Measurements from ENCODE around the gene OR2M4.
"Not testable (repeated sequence)": the region's sequence is repeated elsewhere in the genome, so short reads cannot be mapped to it uniquely, and the experiment has no call there.

Gene OR2M4, protein sequence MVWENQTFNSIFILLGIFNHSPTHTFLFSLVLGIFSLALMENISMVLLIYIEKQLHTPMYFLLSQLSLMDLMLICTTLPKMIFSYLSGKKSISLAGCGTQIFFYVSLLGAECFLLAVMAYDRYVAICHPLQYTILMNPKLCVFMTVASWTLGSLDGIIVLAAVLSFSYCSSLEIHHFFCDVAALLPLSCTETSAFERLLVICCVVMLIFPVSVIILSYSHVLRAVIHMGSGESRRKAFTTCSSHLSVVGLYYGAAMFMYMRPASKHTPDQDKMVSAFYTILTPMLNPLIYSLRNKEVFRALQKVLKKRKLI

GRCh38 chr1:248231117-248231516 lies at the start of gene OR2M4:
Gene OR2M4, plus strand, starts transcription at chr1:248231417. Its CDS starts 7,512 bp downstream, at chr1:248238929.
- DNase-seq, result no peak

GRCh38 chr1:248183996-248184395 lies 47.2 kb upstream of the OR2M4 start:
- no peak for DNase-seq

DNA sequence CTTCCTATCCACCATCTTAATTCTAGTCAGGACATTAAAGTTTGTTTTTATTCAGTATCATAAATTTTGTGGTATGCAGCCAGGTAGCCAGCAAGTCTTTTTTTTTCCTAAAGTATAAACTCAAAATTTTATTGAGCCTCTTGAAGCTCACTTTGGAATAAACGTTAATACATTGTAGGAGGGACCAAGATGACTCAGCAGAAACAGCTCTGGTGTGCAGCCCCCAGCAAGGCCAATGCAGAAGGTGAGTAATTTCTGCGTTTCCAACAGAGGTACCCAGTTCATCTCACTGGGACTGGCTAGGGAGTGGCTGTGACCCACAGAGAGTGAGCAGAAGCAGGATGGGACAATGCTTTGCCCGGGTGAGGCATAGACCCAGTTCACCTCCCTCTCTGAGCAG lies 43.9 kb upstream of the OR2M4 start:
- no peak for DNase-seq

GRCh38 chr1:248189026-248189425 lies 42.2 kb upstream of the OR2M4 start:
- DNase-seq, result no peak

- no peak for DNase-seq
Observed at GRCh38 chr1:248194117-248194516, 37.1 kb upstream of the OR2M4 start.

DNA sequence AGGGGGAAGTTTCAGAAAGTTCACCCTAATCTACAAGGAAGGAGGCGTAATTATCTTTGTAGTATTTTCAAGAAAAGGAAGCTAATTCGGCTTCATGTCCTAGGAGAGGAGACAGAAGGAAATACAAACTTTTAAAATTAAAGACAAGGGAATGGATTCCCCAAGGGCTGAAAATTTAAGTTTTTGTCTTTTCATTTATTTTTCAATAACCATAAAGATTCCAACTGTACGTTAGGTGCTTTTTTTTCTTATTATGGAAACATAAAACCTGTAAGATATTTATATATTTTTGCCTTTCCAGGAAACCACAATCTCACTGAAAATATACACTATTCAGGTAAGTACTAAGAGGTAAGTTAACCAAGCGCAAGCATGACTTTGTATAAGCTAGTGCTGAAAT lies 34.3 kb upstream of the OR2M4 start, which contains the start of gene OR2M3:
OR2M3 (plus strand) TSS at position 301 of the 400 bp plus-strand sequence. CDS start 5,803 bp downstream, outside the sequence.
- DNase-seq, result no peak

GRCh38 chr1:248215880-248216279 lies 15.3 kb upstream of the OR2M4 start:
- DNase-seq, result no peak

DNA sequence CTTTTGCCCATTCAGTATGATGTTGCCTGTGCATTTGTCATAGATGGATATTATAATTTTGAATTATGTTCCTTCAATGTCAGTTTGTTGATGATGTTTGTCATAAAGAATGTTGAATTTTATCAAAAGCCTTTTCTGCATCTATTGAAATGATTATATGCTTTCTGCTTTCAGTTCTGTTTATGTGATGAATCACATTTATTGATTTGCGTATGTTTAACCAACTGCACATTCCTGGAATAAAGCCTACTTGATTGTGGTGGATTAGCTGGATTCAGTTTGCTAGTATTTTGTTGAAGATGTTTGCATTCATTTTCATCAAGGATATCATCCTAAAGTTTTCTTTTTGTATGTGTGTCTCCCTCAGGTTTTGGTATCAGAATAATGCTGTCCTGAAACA lies 5.7 kb upstream of the OR2M4 start:
- no peak for DNase-seq

DNA sequence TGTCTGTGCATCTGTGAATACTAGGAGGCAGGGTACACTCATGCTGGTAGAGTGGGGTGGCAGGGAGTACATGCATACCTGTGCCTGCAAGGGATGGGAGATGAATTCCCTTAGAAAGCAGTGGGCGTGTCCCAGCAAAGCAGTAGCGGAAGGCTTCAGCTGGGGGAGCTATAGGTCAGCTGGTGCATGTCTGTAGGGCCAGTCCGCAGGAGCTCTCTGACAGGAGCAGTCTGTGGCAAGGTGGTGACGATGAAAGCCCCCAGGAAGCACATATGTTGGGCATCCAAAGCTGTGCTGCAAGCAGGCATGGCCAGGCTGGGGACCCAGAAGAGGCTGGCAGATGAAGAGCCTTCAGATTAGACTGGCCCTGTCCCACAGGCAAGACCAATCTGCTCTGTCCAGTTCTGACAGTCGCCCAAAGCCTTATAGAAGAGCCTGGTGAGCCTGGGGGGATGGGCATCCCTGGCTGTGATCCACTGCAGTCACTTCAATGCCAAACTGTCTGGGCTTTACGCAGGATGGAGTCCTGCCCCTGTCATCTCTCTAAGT lies 1.8 kb upstream of the OR2M4 start:
- no peak for DNase-seq

- no peak for DNase-seq
Observed at GRCh38 chr1:248239478-248239877, 8.3 kb downstream of the OR2M4 start.

DNA sequence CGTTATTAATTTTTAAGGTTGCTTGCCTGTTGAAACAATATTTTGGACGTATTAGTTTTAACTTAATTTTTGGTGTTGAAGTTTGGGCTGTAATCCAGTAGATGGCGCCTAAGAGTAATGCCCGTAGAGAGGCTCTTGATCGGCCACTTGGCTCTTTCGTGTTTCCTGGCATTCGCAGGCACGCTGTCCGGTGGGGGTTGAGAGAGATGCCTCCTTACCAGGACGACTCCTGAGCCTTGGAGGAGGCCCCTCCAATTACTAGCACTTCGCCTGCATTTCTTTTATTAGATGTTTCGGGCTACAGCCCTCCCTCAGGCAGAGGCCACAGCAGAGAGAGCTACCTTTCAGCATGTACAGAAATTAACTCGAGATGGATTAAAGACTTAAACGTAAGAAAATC lies 12.0 kb downstream of the OR2M4 start:
- peak; percentile 12 for DNase-seq

DNA sequence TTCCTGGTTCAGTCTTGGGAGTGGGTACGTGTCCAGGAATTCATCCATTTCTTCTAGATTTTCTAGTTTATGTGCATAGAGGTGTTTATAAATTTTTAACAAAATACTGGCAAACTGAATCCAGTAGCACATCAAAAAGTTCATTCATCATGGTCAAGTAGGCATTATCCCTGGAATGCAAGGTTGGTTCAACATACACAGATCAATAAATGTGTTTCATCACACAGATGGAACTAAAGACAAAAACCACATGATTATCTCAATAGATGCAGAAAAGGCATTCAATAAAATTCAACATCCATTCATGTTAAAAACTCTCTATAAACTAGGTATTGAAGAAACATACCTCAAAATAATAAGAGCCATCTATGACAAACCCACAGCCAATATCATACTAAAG lies 28.1 kb downstream of the OR2M4 start:
- DNase-seq, result not testable (repeated sequence)

DNA sequence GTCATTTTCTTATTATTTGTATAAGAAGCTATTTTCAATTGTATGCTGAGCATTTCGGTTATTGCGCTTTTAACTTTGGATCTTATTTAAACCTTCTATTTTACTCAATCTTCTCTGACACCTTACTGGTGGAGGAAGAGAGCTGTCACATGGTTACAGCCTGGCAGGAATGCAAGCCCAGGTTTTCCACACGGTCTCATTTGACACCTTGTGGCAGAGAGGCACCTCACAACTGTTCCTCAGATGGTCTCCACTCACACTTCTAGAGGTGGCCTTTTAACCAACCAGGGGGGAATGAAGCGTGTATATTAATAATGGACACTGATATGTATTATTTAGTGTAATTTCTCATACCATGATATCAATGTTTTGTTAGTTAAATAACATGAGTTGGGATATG lies 37.0 kb downstream of the OR2M4 start:
- DNase-seq, result no peak

GRCh38 chr1:248273225-248273624 lies 42.0 kb downstream of the OR2M4 start:
- DNase-seq, result not testable (repeated sequence)

DNA sequence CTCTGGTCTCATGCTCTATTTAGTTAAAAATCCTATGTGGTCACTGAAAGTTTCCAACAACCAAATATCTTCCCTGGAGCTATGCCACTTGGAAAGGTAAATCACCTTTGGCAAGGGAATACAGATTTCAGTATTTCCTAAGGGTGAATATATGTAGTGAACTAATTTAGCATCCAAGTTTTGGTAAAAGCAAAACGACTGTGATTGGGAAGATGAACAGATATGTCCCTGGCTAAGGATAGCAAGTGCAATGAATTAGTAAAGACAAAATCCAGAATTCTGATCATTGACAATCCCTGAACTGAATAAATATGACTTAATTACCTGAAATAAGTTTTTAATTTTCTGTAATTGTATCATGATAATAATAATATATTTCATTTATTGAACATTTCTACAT lies 46.7 kb downstream of the OR2M4 start, which contains the start of gene OR2T33:
OR2T33 (minus strand) TSS at position 101 of the 400 bp plus-strand sequence. CDS start 4,162 bp downstream, outside the sequence.
- DNase-seq, result no peak

DNA sequence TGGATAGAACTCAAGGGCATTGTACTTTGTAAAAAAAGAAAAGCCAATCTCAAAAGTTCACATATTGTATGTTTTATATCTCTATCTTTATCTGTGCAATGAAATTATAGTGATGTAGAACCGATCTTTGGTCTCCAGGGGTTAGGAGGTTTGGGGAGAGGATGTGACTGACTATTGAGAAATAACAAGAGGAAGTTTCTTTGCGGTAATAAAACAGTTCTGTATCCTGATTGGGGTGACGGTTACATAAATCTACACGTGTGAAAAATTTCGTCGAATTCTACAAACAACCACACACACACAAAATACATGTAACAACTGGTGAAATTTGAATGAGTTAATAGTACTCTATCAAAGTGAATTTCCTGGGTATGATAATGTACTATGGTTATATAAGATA lies 57.2 kb downstream of the OR2M4 start:
- DNase-seq, result no peak

Data from NCI-H1436 treated with DMSO at 0.1 percent for 48 hours (cell line).